K562 (cell line): ENCODE measurements around the gene PFAS. TPM values are rescaled to one million over a fixed set of nuclear protein-coding genes. Genes with fewer than 3 reads are reported as not detected.

Experiments
- ATAC-seq: fragments of 200-7000 bp; cut with Tn5 transposase; 3 replicates; pipeline ENCODE4 v1.9.1; 2020; ENCODE audit warnings: moderate library complexity
- Bru-seq: library from RNA; stranded (reverse); fragments of 400-500 nt; gene quantifications from one replicate; lab custom pipeline; 2021; lab: Mats Ljungman, UMichigan
- BruChase-seq, 2 experiments: library from RNA; stranded (reverse); fragments of 400-500 nt; gene quantifications; one replicate each; lab custom pipeline; 2021; lab: Mats Ljungman, UMichigan
- BruUV-seq: library from RNA; stranded (reverse); fragments of 400-500 nt; replicated peaks from 2 replicates; lab custom pipeline; 2021; lab: Mats Ljungman, UMichigan
- CTCF ChIA-PET: fragments of 300-600 bp; formaldehyde crosslinking; extraction: SDS; loops from one replicate; lab custom pipeline; 2021; ENCODE audit warnings: low intra/inter-chr PET ratio; lab: Yijun Ruan, JAX
- POLR2A ChIA-PET: fragments of 300-600, 350-650 bp; sonication (Branson Sonifier 250); formaldehyde crosslinking; extraction: SDS; loops from one replicate; lab custom pipeline; 2021; ENCODE audit warnings: antibody characterized with exemption, inconsistent platforms; lab: Yijun Ruan, JAX
- DNase-seq, 4 experiments: peaks; one replicate each; pipeline versions ENCODE4 v3.0.0 to v3.0.0-alpha.2; 2011 to 2018; ENCODE audit warnings: low spot score in 3 of 4, mixed read lengths in 3 of 4; ENCODE audit errors: extremely low read depth in 1 of 4
- FAIRE-seq: peaks from 2 replicates; lab custom pipeline; 2011; peaks lifted over from hg19 to GRCh38; lab: Jason Lieb, UNC
- H2AFZ ChIP-seq: 2 replicates; pipeline ENCODE4 v1.6.0; 2011; ENCODE audit warnings: low read depth, low read length, control low read depth, inconsistent platforms
- H3K27ac ChIP-seq: fragments of 200-600 bp; 3 replicates; pipeline ENCODE4 v1.8.0; 2011; ENCODE audit warnings: low read depth, mild to moderate bottlenecking, control low read depth, inconsistent platforms, low read length, moderate library complexity, mixed read lengths; ENCODE audit errors: extremely low read depth
- H3K27me3 ChIP-seq, 2 experiments: fragments of 300-600 bp in 1 of 2; 2 replicates in 1 of 2; 3 replicates in 1 of 2; pipeline versions ENCODE4 v1.6.0 to v1.8.0; 2011; ENCODE audit warnings: inconsistent platforms in 2 of 2, low read length in 2 of 2, mild to moderate bottlenecking in 1 of 2, mixed read lengths in 1 of 2, moderate library complexity in 1 of 2; ENCODE audit not compliant: control insufficient read depth in 2 of 2, insufficient read depth in 2 of 2
- H3K36me3 ChIP-seq: fragments of 300-600 bp; 3 replicates; pipeline ENCODE4 v1.8.0; 2011; ENCODE audit warnings: mild to moderate bottlenecking, low read length, inconsistent platforms; ENCODE audit not compliant: control insufficient read depth, insufficient read depth
- H3K4me1 ChIP-seq, 2 experiments: fragments of 200-600 bp in 1 of 2; replicated peaks in 1 of 2; 2 replicates in 1 of 2; 3 replicates in 1 of 2; pipeline versions ENCODE4 v1.5.1 to v1.8.0; 2011; ENCODE audit warnings: inconsistent platforms in 2 of 2, low read length in 2 of 2, mild to moderate bottlenecking in 1 of 2, mixed read lengths in 1 of 2, moderate library complexity in 1 of 2; ENCODE audit not compliant: control insufficient read depth in 2 of 2, insufficient read depth in 2 of 2
- H3K4me2 ChIP-seq: 2 replicates; pipeline ENCODE4 v1.6.1; 2011; ENCODE audit warnings: low read length, control low read depth, inconsistent platforms, mixed read lengths; ENCODE audit not compliant: insufficient read depth
- H3K4me3 ChIP-seq: fragments of 200-600 bp; sonication (generic), shearing (Covaris generic); 2 replicates; pipeline ENCODE4 v1.5.1; 2016; ENCODE audit warnings: control low read depth, inconsistent platforms
- H3K79me2 ChIP-seq: fragments of 200-600 bp; 3 replicates; pipeline ENCODE4 v1.8.0; 2011; ENCODE audit warnings: low read length, inconsistent platforms; ENCODE audit not compliant: control insufficient read depth, insufficient read depth
- H3K9ac ChIP-seq, 2 experiments: 2 replicates each; pipeline versions ENCODE4 v1.6.0 to v1.6.1; 2011; ENCODE audit warnings: low read depth in 2 of 2, low read length in 2 of 2, control low read depth in 1 of 2, inconsistent platforms in 1 of 2, mild to moderate bottlenecking in 1 of 2, mixed read lengths in 1 of 2; ENCODE audit not compliant: insufficient read depth in 1 of 2
- H3K9me1 ChIP-seq: one replicate; pipeline ENCODE4 v1.6.0; 2011; ENCODE audit warnings: inconsistent platforms, mild to moderate bottlenecking, low read length, moderate library complexity; ENCODE audit not compliant: control insufficient read depth, insufficient read depth
- H3K9me3 ChIP-seq: replicated peaks from 2 replicates; pipeline ENCODE4 v1.5.1; 2011; ENCODE audit warnings: low read depth, low read length, inconsistent platforms; ENCODE audit not compliant: control insufficient read depth, insufficient read depth
- H4K20me1 ChIP-seq: replicated peaks from 2 replicates; pipeline ENCODE4 v1.6.1; 2011; ENCODE audit warnings: low read length, inconsistent platforms, mixed read lengths; ENCODE audit not compliant: control insufficient read depth, insufficient read depth
- CEBPB ChIP-seq: fragments of 450-650 bp; IDR thresholded peaks from 2 replicates; pipeline ENCODE4 v1.6.1; 2016; ENCODE audit warnings: missing genetic modification characterization, missing compliant biosample characterization
- CEBPG ChIP-seq, 3 experiments: fragments of 200-800 bp in 1 of 3; sonication (Bioruptor generic) in 1 of 3; sonication (generic) in 1 of 3; formaldehyde crosslinking in 1 of 3; IDR thresholded peaks in 2 of 3; conservative IDR thresholded peaks in 1 of 3; 2 replicates each; pipeline versions ENCODE4 v1.6.1 to v1.8.0; 2016 to 2022; ENCODE audit warnings: missing compliant biosample characterization in 2 of 3, missing genetic modification characterization in 2 of 3, mild to moderate bottlenecking in 1 of 3, missing genetic modification reagents in 1 of 3
- CTBP1 ChIP-seq: fragments of 450-650 bp; IDR thresholded peaks from 2 replicates; pipeline ENCODE4 v1.6.1; 2016; ENCODE audit warnings: borderline replicate concordance
- GTF2E2 ChIP-seq: fragments of 200-800 bp; sonication (Bioruptor generic); IDR thresholded peaks from 2 replicates; pipeline ENCODE4 v1.6.1; 2016; ENCODE audit warnings: missing genetic modification characterization, missing compliant biosample characterization
- PCBP2 ChIP-seq: fragments of 200-400 bp; formaldehyde crosslinking; IDR thresholded peaks from 2 replicates; pipeline ENCODE4 v1.6.1; 2018; ENCODE audit warnings: low read length, low read depth, mild to moderate bottlenecking, moderate library complexity; ENCODE audit not compliant: poor library complexity, severe bottlenecking
- PHF20 ChIP-seq: fragments of 450-650 bp; IDR thresholded peaks from 2 replicates; pipeline ENCODE4 v1.6.1; 2018; ENCODE audit not compliant: partially characterized antibody
- WGBS: fragments of 100-300 bp; shearing (Covaris generic); methylation state at CpG from one replicate; pipeline ENCODE4 v1.1.6; 2016; ENCODE audit warnings: low coverage, mixed read lengths; ENCODE audit not compliant: insufficient coverage; ENCODE audit errors: missing lambda C conversion rate; 5-methylcytosine and 5-hydroxymethylcytosine counted together
- in situ Hi-C: fragments of 300-500 bp; cut with MboI; formaldehyde crosslinking; loops from 4 replicates; pipeline ENCODE4 v1.15.0; 2018; ENCODE audit warnings: inconsistent platforms, mixed read lengths
- intact Hi-C: fragments of 100-400 bp; cut with micrococcal nuclease; formaldehyde crosslinking; loops from 2 replicates; pipeline ENCODE4 v1.14.2; 2022
- long read RNA-seq, 3 experiments: library from polyadenylated mRNA in 2 of 3; library from RNA in 1 of 3; unstranded in 2 of 3; stranded (forward) in 1 of 3; transcript quantifications; one replicate each; pipeline ENCODE4 v2.0.0, GENCODE V29; 2019 to 2022
- polyA minus RNA-seq, 3 experiments: library from RNA; depleted of rRNA, polyadenylated mRNA; stranded (reverse); fragments of >200 nt; gene quantifications; 2 replicates each; pipeline ENCODE4 v1.2.3, GENCODE V29; 2011
- polyA plus RNA-seq, 8 experiments: library from polyadenylated mRNA; depleted of rRNA in 4 of 8; stranded (reverse) in 5 of 8; unstranded in 3 of 8; fragments of >200 nt; fragmentation: Nextera tagmentation in 2 of 8; fragmentation: Illumina TruSeq in 1 of 8; extraction: Ambion mirVana in 2 of 8; extraction: Trizol in 1 of 8; gene quantifications; 2 replicates each; pipeline versions ENCODE4 v1.2.1 to v1.2.3, GENCODE V29; 2011 to 2014; ENCODE audit warnings: inconsistent platforms in 1 of 8, missing spikeins in 1 of 8
- total RNA-seq, 7 experiments: library from RNA; depleted of rRNA in 6 of 7; stranded (reverse); fragments of >200 nt in 6 of 7; fragmentation: Illumina TruSeq in 2 of 7; extraction: Trizol in 2 of 7; gene quantifications; 2 replicates each; pipeline versions ENCODE4 v1.2.1 to v1.2.3, GENCODE V29; 2011 to 2021; ENCODE audit warnings: low replicate concordance in 1 of 7
- TF ChIP-seq, protein P1 (sequence below): fragments of 250-450 bp; sonication (Bioruptor Pico); IDR thresholded peaks from 2 replicates; pipeline ENCODE4 v1.4.0; 2020

The PFAS gene, protein sequence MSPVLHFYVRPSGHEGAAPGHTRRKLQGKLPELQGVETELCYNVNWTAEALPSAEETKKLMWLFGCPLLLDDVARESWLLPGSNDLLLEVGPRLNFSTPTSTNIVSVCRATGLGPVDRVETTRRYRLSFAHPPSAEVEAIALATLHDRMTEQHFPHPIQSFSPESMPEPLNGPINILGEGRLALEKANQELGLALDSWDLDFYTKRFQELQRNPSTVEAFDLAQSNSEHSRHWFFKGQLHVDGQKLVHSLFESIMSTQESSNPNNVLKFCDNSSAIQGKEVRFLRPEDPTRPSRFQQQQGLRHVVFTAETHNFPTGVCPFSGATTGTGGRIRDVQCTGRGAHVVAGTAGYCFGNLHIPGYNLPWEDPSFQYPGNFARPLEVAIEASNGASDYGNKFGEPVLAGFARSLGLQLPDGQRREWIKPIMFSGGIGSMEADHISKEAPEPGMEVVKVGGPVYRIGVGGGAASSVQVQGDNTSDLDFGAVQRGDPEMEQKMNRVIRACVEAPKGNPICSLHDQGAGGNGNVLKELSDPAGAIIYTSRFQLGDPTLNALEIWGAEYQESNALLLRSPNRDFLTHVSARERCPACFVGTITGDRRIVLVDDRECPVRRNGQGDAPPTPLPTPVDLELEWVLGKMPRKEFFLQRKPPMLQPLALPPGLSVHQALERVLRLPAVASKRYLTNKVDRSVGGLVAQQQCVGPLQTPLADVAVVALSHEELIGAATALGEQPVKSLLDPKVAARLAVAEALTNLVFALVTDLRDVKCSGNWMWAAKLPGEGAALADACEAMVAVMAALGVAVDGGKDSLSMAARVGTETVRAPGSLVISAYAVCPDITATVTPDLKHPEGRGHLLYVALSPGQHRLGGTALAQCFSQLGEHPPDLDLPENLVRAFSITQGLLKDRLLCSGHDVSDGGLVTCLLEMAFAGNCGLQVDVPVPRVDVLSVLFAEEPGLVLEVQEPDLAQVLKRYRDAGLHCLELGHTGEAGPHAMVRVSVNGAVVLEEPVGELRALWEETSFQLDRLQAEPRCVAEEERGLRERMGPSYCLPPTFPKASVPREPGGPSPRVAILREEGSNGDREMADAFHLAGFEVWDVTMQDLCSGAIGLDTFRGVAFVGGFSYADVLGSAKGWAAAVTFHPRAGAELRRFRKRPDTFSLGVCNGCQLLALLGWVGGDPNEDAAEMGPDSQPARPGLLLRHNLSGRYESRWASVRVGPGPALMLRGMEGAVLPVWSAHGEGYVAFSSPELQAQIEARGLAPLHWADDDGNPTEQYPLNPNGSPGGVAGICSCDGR (N-terminal part only)
- 107 and 253 TPM in 2 replicates for total RNA-seq (2011; cell fraction: chromatin; rRNA removed; ENCODE audit: low replicate concordance)
- 170 and 185 TPM in 2 replicates for total RNA-seq (2011; cell fraction: nucleolus; rRNA removed)
- total RNA-seq (2011; cell fraction: nucleoplasm; rRNA removed), result 90.2 and 106 TPM in 2 replicates
- 59.2 and 69.0 TPM in 2 replicates for total RNA-seq (2014; rRNA removed)
- total RNA-seq (2014; rRNA removed; fragmentation: Illumina TruSeq; extraction: Trizol), result 36.2 and 43.9 TPM in 2 replicates
- 33.6 and 33.7 TPM in 2 replicates for total RNA-seq (2015; rRNA removed; fragmentation: Illumina TruSeq; extraction: Trizol)
- 128 and 131 TPM in 2 replicates for total RNA-seq (2021)
- 27.3 and 39.8 TPM in 2 replicates for polyA plus RNA-seq (2011; rRNA removed)
- polyA plus RNA-seq (2011; cell fraction: cytosol; rRNA removed), result 29.6 and 42.9 TPM in 2 replicates
- polyA plus RNA-seq (2011; cell fraction: nucleus; rRNA removed), result 114 and 225 TPM in 2 replicates
- 28.2 and 62.7 TPM in 2 replicates for polyA plus RNA-seq (2012)
- polyA plus RNA-seq (2014; fragmentation: Illumina TruSeq; extraction: Trizol), result 44.8 and 50.5 TPM in 2 replicates
- 10 to 100 TPM; 11.6 to 18.2 TPM for polyA plus RNA-seq (2014; fragmentation: Nextera tagmentation; extraction: Ambion mirVana)
- 46.9 and 53.3 TPM in 2 replicates for polyA plus RNA-seq (2014; rRNA removed)
- 54.9 and 63.9 TPM in 2 replicates for polyA minus RNA-seq (2011; rRNA and poly(A)+ RNA removed)
- 49.4 and 60.8 TPM in 2 replicates for polyA minus RNA-seq (2011; cell fraction: cytosol; rRNA and poly(A)+ RNA removed)
- polyA minus RNA-seq (2011; cell fraction: nucleus; rRNA and poly(A)+ RNA removed), result 58.5 and 59.8 TPM in 2 replicates
- percentile 72 among the genes with signal in this experiment for Bru-seq, nascent RNA
- percentile 65 among the genes with signal in this experiment for BruChase-seq, experiment 1, labeled RNA remaining after a 2-hour chase
- BruChase-seq, experiment 2, labeled RNA remaining after a 6-hour chase, result percentile 70 among the genes with signal in this experiment
- long read RNA-seq, experiment 1, full-length matches to known transcripts, result 1 of 261 reads
- long read RNA-seq, experiment 1, partial matches to known transcripts, result 242 of 261 reads
- long read RNA-seq, experiment 1, other reads (novel, unspliced or antisense), result 18 of 261 reads
- long read RNA-seq, experiment 2, full-length matches to known transcripts, result 5 of 53 reads
- long read RNA-seq, experiment 2, partial matches to known transcripts, result 19 of 53 reads
- long read RNA-seq, experiment 2, other reads (novel, unspliced or antisense), result 29 of 53 reads
- long read RNA-seq, experiment 3, partial matches to known transcripts, result 1 of 4 reads
- long read RNA-seq, experiment 3, other reads (novel, unspliced or antisense), result 3 of 4 reads

DNA sequence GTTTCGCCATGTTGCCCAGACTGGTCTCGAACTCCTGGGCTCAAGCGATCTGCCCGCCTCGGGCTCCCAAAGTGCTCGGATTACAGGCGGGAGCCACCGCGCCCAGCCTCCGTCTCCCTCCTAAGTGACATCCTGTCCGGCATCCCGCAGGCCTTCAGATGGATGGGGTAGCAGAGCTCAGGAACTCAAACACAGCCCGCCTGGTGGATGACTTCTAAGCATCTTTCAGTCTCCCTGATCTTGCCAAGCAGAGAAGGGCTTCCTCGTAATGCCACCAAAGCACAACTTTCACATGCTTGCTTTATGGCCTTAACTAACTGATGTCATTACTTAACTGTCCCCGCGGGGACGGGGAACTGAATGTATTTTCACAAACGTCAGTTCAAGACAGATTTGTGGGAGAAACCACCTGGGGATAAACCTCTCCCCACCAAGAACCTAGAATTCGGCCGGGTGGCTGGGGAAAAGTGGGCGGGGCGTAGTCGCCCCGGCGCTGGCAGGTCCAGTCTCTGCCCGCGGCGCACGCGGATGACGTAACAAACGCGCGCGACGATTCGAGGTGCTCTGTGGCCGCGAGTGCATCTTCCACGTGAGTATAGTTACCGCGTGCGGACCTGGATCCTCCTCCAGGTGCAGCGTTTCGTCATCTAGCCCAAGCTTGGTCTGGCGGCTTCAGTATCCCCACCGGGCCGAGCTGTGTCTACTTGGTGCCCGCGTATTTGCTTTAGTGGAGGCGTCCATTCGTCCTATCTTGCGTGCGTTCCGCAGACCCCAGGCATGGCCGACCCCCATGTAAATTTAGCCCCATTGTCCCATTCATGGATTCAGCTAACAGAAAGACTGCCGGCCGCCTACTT, at the start of gene PFAS:
Gene PFAS (plus strand): TSS at position 539 of the 857 bp plus-strand sequence. CDS start 4,649 bp downstream, outside the sequence.
- peak; percentile 86 for FAIRE-seq
- DNase-seq, result peak; percentile 85 to 95 (median 87)
- H3K9me3 ChIP-seq, result no peaks in the 10 kb centered on the region
- in situ Hi-C loops (no loop called here), intact Hi-C loops (loop anchor here (1.0 to 2.0 kb wide), 2 partner anchors 23 to 46 kb away; partner anchors contain the start of gene SLC25A35)
- H2AFZ ChIP-seq, result peak within 1 kb of the TSS; percentile 97
- ChIA-PET POLR2A (interaction anchor here (0.6 to 1.7 kb wide), 6 partner anchors 8 to 42 kb away, joined by 3 to 11 read pairs (median 3); no protein-coding TSS in a partner anchor), CTCF (no interaction called here)
- peak; percentile 72 for ATAC-seq
- peaks cover 33% of the 10 kb centered on the region; the same call in 2 of the 3 replicates for H3K36me3 ChIP-seq
- no peaks in the 10 kb centered on the region for H3K9me1 ChIP-seq
- H3K4me3 ChIP-seq, result peak within 1 kb of the TSS; percentile 96
- H3K27me3 ChIP-seq, result no peaks in the 10 kb centered on the region
- no peaks in the 10 kb centered on the region for H4K20me1 ChIP-seq
- peak within 1 kb of the TSS; percentile 96 to 98 for H3K9ac ChIP-seq
- peaks cover 72% of the 10 kb centered on the region for H3K79me2 ChIP-seq
- H3K27ac ChIP-seq, result peak within 1 kb of the TSS; percentile 98
- no TSS peak for BruUV-seq
- H3K4me1 ChIP-seq, result peaks cover 2 to 5% of the 10 kb centered on the region in 2 experiments; a peak in 3 of 5 replicates
- peak within 1 kb of the TSS; percentile 97 for H3K4me2 ChIP-seq
- WGBS, result 2% methylated on average over 54 of the region's 58 CpGs
- TF ChIP-seq CEBPG (CRISPR knock-in tag; IDR thresholded peaks at IDR 0.05) (peak; percentile 86), CEBPG (tag; conservative IDR thresholded peaks at IDR 0.05 in 1 of 2, IDR thresholded peaks at IDR 0.05 in 1 of 2) (peak; percentile 48 to 86; a peak in 3 of 4 replicates), PHF20 (peak; percentile 82), CTBP1 (peak; percentile 56; the same call in 1 of the 2 replicates), CEBPB (tag) (peak; percentile 72; the same call in 1 of the 2 replicates), GTF2E2 (tag) (no peak), PCBP2 (no peak)
- TF ChIP-seq, protein P1, sequence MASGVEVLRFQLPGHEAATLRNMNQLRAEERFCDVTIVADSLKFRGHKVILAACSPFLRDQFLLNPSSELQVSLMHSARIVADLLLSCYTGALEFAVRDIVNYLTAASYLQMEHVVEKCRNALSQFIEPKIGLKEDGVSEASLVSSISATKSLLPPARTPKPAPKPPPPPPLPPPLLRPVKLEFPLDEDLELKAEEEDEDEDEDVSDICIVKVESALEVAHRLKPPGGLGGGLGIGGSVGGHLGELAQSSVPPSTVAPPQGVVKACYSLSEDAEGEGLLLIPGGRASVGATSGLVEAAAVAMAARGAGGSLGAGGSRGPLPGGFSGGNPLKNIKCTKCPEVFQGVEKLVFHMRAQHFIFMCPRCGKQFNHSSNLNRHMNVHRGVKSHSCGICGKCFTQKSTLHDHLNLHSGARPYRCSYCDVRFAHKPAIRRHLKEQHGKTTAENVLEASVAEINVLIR (CRISPR knock-in tag), result peak; percentile 93
